HL-60 (cell line): Measurements from ENCODE around the gene SMARCB1.

Experiments used
- DNase-seq, 2 experiments: peaks; one replicate each; pipeline ENCODE4 v3.0.0-alpha.2; 2010 to 2020; ENCODE audit warnings: low read depth in 1 of 2, low spot score in 1 of 2
- H3K27ac ChIP-seq: fragments of 250-450 bp; sonication (Bioruptor Pico); replicated peaks from 2 replicates; pipeline ENCODE4 v1.5.1; 2020; ENCODE audit warnings: mild to moderate bottlenecking, moderate library complexity
- H3K27me3 ChIP-seq: fragments of 250-450 bp; sonication (Bioruptor Pico); 2 replicates; pipeline ENCODE4 v1.5.1; 2021; ENCODE audit warnings: mild to moderate bottlenecking, moderate library complexity; ENCODE audit not compliant: insufficient read depth, poor library complexity, severe bottlenecking
- H3K4me3 ChIP-seq: replicated peaks from 2 replicates; pipeline ENCODE4 v1.5.1; 2011; ENCODE audit warnings: mild to moderate bottlenecking, control low read depth, low read length; ENCODE audit not compliant: insufficient read depth
- CTCF ChIP-seq: IDR thresholded peaks from one replicate; pipeline ENCODE4 v1.5.1; 2011; ENCODE audit warnings: low read length, control low read depth, inconsistent platforms; ENCODE audit not compliant: insufficient read depth
- GABPA ChIP-seq: IDR thresholded peaks from 2 replicates; pipeline ENCODE4 v1.6.1; 2012; ENCODE audit warnings: low read depth
- POLR2AphosphoS5 ChIP-seq: IDR thresholded peaks from 2 replicates; pipeline ENCODE4 v1.6.1; 2012; ENCODE audit warnings: low read depth
- REST ChIP-seq: IDR thresholded peaks from 2 replicates; pipeline ENCODE4 v1.6.1; 2012; ENCODE audit warnings: low read depth; ENCODE audit not compliant: insufficient replicate concordance
- SPI1 ChIP-seq: IDR thresholded peaks from 2 replicates; pipeline ENCODE4 v1.6.1; 2012; ENCODE audit warnings: low read depth, mild to moderate bottlenecking, borderline replicate concordance

Gene SMARCB1

GRCh38 chr22:23777776-23778576, 8.8 kb upstream of the SMARCB1 start:
- Histone ChIP-seq H3K4me3 (no peak overlapping the region), H3K27me3 (peaks cover 11% of the 10 kb centered on the region), H3K27ac (no peak overlapping the region)
- no peak for TF ChIP-seq POLR2AphosphoS5
- no peak for TF ChIP-seq GABPA
- no peak for DNase-seq

GRCh38 chr22:23778577-23778900, 8.2 kb upstream of the SMARCB1 start:
- no peak overlapping the region for H3K27ac ChIP-seq
- peaks cover 5% of the 10 kb centered on the region for H3K27me3 ChIP-seq
- no peak overlapping the region for H3K4me3 ChIP-seq
- TF ChIP-seq REST: no peak
- TF ChIP-seq CTCF: no peak
- no peak for TF ChIP-seq POLR2AphosphoS5
- TF ChIP-seq GABPA: no peak
- TF ChIP-seq SPI1: no peak
- DNase-seq: no peak

GRCh38 chr22:23779083-23779482, 7.7 kb upstream of the SMARCB1 start:
- no peak overlapping the region for H3K27ac ChIP-seq
- H3K4me3 ChIP-seq: no peak overlapping the region
- no peak for DNase-seq
- H3K27me3 ChIP-seq: peaks cover 1% of the 10 kb centered on the region
- no peak for TF ChIP-seq GABPA
- TF ChIP-seq CTCF: no peak

- Histone ChIP-seq H3K27me3 (no peaks in the 10 kb centered on the region), H3K4me3 (no peak overlapping the region), H3K27ac (no peak overlapping the region)
- DNase-seq: no peak
- TF ChIP-seq CTCF: no peak
- TF ChIP-seq GABPA: no peak
- no peak for TF ChIP-seq SPI1
- no peak for TF ChIP-seq REST
- TF ChIP-seq POLR2AphosphoS5: no peak
Measured at GRCh38 chr22:23779731-23780130, 7.0 kb upstream of the SMARCB1 start.
